Body of pancreas (tissue), 4 donors: Measurements from ENCODE around the gene GDPD5.

Experiments used
- POLR2A ChIP-seq, 3 donors: fragments of 450-650 bp; IDR thresholded peaks; one replicate each; pipeline ENCODE4 v1.6.1; 2016; ENCODE audit warnings: antibody characterized with exemption in 3 of 3, mild to moderate bottlenecking in 2 of 3
- TF ChIP-seq, protein P1 (sequence below), 7 experiments: fragments of 450-650 bp in 4 of 7; fragments of 200-600 bp in 3 of 7; sonication (generic) in 3 of 7; IDR thresholded peaks; one replicate each; pipeline ENCODE4 v1.5.1; 2016 to 2019; ENCODE audit warnings: antibody characterized with exemption in 7 of 7

DNA sequence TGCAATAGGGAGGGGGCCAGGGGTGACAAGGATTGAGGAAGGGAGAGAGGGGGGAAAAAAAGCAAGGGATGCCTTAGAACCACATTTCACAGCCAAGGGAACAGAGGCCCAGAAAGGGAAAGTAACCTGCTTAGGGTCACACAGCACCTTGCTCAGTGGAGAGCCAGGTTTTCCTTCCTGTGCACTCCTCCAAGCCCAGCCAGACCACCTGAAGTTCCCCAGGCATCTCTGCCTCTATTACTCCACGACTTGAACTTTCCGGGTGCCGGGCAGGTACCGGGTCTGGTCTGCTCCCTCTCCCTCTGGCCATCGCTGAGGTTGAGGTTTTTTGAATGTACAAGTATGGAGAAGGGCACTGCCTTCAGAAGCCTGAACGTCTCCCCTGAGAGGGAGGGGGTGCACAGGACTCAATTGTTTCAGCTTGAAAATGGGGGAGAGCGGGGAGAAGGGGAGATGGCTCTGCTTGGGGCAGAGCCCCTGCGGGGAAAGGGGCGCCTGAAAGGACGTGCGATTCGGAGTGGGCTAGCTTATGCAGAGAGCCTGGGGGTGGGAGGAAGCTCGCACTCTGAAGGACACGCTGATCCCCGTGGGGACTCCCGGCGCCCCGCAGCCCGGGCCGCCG, 35.8 kb upstream of the GDPD5 start:
- TF ChIP-seq, protein P1, sequence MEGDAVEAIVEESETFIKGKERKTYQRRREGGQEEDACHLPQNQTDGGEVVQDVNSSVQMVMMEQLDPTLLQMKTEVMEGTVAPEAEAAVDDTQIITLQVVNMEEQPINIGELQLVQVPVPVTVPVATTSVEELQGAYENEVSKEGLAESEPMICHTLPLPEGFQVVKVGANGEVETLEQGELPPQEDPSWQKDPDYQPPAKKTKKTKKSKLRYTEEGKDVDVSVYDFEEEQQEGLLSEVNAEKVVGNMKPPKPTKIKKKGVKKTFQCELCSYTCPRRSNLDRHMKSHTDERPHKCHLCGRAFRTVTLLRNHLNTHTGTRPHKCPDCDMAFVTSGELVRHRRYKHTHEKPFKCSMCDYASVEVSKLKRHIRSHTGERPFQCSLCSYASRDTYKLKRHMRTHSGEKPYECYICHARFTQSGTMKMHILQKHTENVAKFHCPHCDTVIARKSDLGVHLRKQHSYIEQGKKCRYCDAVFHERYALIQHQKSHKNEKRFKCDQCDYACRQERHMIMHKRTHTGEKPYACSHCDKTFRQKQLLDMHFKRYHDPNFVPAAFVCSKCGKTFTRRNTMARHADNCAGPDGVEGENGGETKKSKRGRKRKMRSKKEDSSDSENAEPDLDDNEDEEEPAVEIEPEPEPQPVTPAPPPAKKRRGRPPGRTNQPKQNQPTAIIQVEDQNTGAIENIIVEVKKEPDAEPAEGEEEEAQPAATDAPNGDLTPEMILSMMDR (IDR thresholded peaks at IDR 0.05): no peak
- TF ChIP-seq POLR2A (IDR thresholded peaks at IDR 0.05): no peak
